H1 (cell line): ENCODE data around the gene MRPL41. TPM values are rescaled to one million over a fixed set of nuclear protein-coding genes. Genes with fewer than 3 reads are reported as not detected.

ENCODE experiments used
- BRCA1 ChIP-seq: IDR thresholded peaks from 2 replicates; pipeline ENCODE4 v1.6.1; 2012; ENCODE audit warnings: low read depth, low read length, improper control_type of control experiment
- CHD2 ChIP-seq: IDR thresholded peaks from 2 replicates; pipeline ENCODE4 v1.6.1; 2012; ENCODE audit warnings: low read length, improper control_type of control experiment
- CHD7 ChIP-seq: fragments of 300-600 bp; sonication (generic); IDR thresholded peaks from 2 replicates; pipeline ENCODE4 v1.7.1; 2012; ENCODE audit warnings: low read length, moderate library complexity, mild to moderate bottlenecking, inconsistent platforms; ENCODE audit not compliant: insufficient replicate concordance
- CTBP2 ChIP-seq: IDR thresholded peaks from 2 replicates; pipeline ENCODE4 v1.7.0; 2011; ENCODE audit warnings: borderline replicate concordance, mild to moderate bottlenecking, moderate library complexity, mixed read lengths, low read length; ENCODE audit not compliant: insufficient read depth, insufficient read length
- KDM4A ChIP-seq: IDR thresholded peaks from one replicate; pipeline ENCODE4 v1.7.1; 2012; ENCODE audit warnings: low read depth, mild to moderate bottlenecking, moderate library complexity, low read length, inconsistent platforms; ENCODE audit not compliant: severe bottlenecking
- KDM5A ChIP-seq: fragments of 200-600 bp; IDR thresholded peaks from 2 replicates; pipeline ENCODE4 v1.7.1; 2012; ENCODE audit warnings: mild to moderate bottlenecking, low read length, inconsistent platforms, mixed read lengths
- POLR2AphosphoS5 ChIP-seq: IDR thresholded peaks from 2 replicates; pipeline ENCODE4 v1.6.1; 2011; ENCODE audit warnings: low read depth, low read length
- SP1 ChIP-seq: IDR thresholded peaks from 2 replicates; pipeline ENCODE4 v1.6.1; 2011; ENCODE audit warnings: low read depth, low read length
- SP4 ChIP-seq: IDR thresholded peaks from 2 replicates; pipeline ENCODE4 v1.6.1; 2012; ENCODE audit warnings: low read length, inconsistent platforms
- polyA plus RNA-seq, 7 experiments: library from polyadenylated mRNA; depleted of rRNA in 3 of 7; stranded (reverse) in 5 of 7; unstranded in 2 of 7; fragments of >200 nt in 5 of 7; fragments of 200-250 nt in 2 of 7; gene quantifications; 1 replicate in 5 of 7; 2 replicates in 1 of 7; 4 replicates in 1 of 7; pipeline versions ENCODE4 v1.2.1 to v1.2.3, GENCODE V29; 2011 to 2013; ENCODE audit warnings: missing spikeins in 2 of 7, mixed read lengths in 2 of 7
- total RNA-seq: library from RNA; stranded (reverse); fragmentation: NEBNext Ultra II Directional; extraction: Animal tissue kit (Norgen Biotek cat#: 25700); gene quantifications from 2 replicates; pipeline ENCODE4 v1.2.1, GENCODE V29; 2021

Gene MRPL41
- total and polyA plus RNA-seq, 2 of the 8 experiments (the other 6 are each of a cell fraction or from before 2014, with no cell fraction given) = 47.2 to 58.1 TPM

GRCh38 chr9:137540536-137540935 is 11.1 kb upstream of the MRPL41 start (continued):
- no peak for TF ChIP-seq CHD7
- TF ChIP-seq CHD2 = no peak
- no peak for TF ChIP-seq SP4
- no peak for TF ChIP-seq BRCA1
- no peak for TF ChIP-seq SP1
- no peak for TF ChIP-seq CTBP2
- TF ChIP-seq POLR2AphosphoS5 = no peak
- TF ChIP-seq KDM5A = no peak
- no peak for TF ChIP-seq KDM4A
